HG03135 (cell line): ENCODE data around the gene MT1G.
"Not testable (repeated sequence)": the region's sequence is repeated elsewhere in the genome, so short reads cannot be mapped to it uniquely, and the experiment has no call there.

ENCODE experiments used
- ATAC-seq: cut with Tn5 transposase; IDR thresholded peaks from one replicate; pipeline ENCODE4 v1.9.1; 2021; ENCODE audit warnings: mild to moderate bottlenecking, moderate library complexity; ENCODE audit not compliant: unreplicated experiment

The MT1G gene

DNA sequence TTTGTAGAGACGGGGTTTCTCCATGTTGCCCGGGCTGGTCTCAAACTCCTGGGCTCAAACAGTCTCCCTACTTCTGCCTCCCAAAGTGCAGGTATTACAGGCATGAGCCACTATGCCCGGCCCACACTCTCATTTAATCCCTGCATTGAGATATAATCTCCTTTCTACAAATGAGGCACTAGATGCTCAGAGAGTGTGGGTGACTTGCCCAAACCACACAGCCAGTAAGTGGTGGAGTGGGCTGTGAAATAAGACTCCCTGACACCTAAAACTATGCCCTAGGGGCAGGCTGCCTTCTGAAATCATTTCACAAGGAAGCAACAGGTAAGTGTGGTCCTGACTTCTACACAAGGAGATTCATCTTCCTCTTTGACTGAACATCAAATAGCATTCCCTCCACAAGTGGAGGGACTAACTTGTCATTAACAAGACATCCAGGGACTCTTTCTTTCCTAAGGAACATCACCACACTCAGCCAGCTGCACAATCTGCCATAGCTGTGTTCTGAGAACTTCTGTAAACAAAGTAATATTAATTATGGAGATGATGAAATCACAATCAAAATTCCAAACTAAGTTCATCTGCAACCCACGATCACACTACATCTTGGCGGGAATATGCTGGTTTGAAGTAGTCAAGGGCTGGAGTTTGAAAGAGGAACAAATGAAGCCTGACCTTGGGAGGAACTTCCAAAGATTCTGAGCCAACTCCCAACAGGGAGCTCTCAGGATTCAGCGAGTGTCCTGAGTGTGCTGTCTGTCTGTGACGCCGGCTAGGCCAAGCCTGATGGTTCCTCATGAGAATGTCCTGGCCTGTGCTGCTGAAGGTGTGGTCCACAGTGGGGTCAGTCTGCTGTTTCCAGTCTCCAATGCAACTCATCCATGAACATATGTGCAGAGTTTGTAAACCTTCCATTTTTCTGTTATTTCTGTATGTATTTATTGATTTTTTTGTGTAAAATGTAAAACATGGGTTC is 2.3 kb downstream of the MT1G start:
- not testable (repeated sequence) for ATAC-seq

DNA sequence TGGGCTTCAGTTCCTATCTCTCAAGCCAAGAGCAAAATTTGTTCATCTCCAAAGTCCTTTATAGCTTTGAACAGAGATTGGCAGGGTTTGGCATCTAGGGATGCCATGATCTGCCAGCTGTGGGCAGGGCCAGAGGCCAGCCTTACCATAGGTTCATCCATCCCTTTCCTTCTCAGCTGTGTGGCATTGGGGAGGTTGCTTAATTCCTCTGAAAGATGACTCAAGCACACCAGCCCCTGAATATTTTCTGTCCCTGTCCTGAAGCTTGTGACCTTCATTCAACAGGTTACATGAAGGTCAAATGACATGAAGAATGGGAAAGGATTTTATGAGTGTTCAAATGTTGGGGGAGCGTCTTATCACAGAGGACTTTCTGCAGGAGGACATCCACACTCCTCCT is 3.4 kb downstream of the MT1G start:
- no peak for ATAC-seq

DNA sequence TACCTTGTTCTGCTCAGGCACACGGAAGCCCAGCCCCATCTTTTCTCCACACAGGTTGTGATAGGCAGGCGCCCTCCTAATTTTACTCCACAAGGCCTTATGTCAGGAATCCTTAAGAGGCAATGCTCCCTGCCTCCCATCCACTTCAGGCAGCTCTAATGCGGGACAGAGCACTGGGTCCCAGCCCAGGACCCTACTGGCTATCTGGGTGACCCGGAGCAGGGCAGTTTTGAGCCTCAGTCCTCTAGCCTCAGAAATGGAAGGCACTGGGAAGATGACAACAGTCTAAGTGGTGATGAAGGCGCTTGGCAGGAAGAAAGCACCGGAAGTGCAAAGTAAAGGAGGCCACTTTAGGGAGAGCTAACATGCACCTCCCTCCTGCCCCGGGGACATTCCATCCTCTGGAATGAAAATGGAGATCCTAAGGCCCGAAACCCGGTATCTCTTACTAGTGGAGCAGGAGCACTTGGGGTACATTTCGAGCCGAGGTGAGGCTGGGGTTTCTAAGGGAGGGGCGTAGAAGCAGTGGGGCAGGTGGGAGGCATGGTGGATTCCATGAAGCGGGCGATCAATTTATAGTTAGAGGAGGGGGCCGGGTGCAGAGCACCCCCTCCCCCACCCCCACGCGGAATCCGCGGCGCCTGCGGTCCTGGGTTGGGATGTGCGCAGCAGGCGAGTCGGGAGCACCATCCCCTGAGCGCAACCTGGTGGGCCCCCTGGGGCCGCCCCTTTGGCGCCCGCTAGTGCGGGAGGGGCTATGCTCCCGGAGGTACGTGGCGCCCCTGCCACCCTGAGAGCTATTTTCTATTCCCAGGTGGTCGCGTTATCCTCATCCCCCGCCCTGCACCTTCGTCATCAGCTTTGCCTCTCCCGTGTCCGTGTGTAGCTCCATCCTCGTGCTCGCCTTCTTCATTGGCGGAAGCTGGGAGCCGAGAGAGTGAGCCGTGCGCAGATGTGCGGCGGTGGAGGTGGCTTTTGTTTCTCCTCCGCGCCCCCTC is 5.2 kb downstream of the MT1G start:
- ATAC-seq = no peak

DNA sequence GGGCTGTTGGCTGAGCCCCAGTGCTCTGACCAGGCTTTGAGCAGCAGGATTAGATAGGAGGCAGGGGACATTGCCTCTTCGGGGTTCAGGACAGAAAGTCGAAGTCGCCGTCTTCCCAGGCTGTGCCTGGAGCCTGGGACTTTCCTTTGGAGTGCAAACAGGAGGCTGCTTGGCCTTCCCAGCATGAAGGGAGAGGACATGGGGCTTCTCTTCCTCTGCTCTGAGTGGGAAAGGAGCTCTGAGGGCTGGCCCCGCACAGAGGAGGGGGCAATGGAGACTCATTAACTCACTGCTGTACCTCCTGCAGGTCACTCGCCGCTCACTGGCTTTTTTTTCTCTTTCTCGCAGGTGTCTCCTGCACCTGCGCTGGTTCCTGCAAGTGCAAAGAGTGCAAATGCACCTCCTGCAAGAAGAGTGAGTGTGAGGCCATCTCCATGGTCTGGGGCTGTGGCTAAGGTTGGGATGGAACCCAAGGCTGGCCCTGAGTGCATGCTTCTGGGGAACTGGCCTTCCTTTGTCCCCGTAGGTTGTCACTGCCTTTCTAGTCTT is 9.5 kb downstream of the MT1G start:
- ATAC-seq = no peak

DNA sequence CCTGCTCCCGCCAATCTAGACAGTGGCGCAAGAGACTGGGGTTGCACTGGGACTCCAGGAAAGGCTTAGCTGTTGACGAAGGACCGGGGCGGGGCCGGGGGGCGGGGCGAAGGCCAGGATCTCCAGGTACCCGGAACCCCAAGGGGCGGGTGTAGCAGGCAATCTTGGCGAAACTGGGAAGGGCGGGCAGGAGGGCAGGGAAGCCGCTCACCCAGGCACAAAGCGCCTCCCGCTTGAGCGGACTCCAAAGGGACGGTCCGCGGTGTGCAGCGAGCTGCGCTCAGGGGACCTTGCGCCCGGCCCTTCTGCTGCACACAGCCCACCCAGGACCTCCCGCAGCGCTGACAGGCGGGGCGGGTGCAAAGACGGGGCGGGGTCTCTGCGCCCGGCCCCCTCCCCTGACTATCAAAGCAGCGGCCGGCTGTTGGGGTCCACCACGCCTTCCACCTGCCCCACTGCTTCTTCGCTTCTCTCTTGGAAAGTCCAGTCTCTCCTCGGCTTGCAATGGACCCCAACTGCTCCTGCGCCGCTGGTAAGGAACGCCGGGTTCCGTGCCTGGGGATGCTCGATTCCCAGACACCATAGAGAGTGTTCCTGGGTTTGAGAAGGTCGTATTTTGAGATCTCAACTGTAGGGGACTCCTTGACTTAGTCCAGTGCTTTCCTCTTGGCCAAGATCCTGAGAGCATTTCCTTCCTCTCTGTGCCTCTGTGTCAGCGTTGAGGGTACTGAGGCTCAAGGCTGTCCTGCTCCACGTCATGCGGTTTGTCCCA is 10.1 kb downstream of the MT1G start, which contains the start of gene MT1F:
Gene MT1F (plus strand): TSS at position 405 of the 772 bp plus-strand sequence. CDS start 100 bp downstream, at position 505.
- ATAC-seq = no peak

DNA sequence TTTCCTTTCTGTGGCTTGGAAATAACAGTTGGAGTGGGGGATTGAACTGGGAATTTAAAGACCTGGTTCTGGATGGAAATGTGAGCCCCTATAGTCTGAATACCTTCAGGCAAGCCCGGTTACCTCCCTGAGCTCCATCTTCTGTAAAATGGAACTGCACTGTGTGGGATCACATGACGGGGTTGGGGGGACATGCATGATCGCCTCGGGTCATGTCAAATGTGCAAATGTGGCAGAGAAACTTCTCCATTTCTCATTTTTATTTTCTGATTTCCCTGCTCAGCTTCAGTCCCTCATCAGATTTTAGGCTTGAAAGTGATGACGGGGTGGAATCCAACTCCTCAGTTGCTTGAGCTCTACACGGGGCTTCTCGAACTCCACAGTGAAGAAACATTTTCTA is 14.6 kb downstream of the MT1G start:
- ATAC-seq = no peak

DNA sequence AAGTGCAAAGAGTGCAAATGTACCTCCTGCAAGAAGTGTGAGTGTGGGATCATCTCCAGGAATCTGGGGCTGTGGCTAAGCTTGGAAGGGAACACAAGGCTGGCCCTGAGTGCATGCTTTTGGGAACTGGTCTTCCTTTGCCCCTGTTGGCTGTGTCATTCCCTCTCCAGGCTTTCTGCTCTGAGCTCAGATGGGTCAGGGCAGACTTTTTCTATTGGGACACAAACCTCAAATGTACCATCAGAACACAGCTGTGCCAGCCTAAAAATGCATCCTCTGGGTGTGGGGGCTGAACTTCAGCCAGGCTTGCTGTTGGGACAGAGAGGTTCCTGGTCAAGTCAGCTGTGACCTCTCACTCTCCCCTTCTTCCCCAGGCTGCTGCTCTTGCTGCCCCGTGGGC is 15.3 kb downstream of the MT1G start:
- no peak for ATAC-seq

DNA sequence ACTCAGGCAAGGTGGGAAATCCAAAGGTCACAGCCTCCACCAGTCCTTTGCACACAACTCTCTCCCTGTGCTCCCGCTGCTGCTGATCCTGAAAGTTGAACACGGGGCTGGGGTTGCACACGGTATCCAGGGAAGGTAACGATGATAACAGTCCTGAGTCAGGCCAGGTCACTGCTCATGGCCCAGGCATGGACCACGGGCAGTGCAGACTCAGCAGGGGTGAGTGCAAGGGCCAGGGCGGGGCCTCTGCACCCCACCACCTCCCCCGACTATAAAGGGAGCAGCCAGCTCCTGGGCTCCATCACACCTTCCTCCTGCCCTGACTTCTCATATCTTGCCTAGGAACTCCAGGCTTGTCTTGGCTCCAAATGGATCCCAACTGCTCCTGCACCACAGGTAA is 16.3 kb downstream of the MT1G start, which contains the start of gene MT1B:
Gene MT1B (plus strand): TSS at position 301 of the 400 bp plus-strand sequence. CDS start 68 bp downstream, at position 369.
- ATAC-seq = no peak

DNA sequence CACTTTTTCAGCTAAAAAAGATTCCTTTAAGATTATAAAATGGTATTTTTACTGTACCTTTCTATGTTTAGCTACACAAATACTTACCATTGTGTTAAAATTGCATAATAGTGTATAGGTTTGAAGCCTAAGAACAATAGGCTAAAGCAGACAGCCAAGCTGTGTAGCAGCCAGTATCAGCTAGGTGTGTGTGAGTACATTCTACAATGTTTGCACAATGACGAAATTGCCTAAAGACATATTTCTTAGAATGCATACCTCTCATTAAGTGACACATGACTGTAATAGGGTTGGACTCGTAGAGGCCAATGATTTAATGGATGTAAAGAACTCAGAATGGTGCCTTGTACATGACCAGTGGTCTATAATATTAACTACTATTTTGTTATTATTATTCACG is 18.0 kb downstream of the MT1G start:
- ATAC-seq = no peak

DNA sequence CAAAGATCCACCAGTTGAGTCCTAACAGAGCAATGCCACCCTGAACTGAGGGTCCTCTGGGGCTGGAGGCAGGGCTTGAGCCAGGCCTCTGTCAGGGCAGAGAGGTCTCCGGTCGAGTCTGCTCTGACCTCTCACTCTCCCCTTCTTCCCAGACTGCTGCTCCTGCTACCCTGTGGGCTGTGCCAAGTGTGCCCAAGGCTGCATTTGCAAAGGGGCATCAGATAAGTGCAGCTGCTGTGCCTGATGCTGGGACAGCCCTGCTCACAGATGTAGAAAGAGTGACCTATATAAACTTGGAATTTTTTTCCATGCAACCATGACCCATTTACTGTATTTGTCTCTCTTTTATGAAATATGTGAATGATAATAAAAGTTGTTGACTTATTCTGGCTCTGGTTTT is 18.6 kb downstream of the MT1G start:
- no peak for ATAC-seq

DNA sequence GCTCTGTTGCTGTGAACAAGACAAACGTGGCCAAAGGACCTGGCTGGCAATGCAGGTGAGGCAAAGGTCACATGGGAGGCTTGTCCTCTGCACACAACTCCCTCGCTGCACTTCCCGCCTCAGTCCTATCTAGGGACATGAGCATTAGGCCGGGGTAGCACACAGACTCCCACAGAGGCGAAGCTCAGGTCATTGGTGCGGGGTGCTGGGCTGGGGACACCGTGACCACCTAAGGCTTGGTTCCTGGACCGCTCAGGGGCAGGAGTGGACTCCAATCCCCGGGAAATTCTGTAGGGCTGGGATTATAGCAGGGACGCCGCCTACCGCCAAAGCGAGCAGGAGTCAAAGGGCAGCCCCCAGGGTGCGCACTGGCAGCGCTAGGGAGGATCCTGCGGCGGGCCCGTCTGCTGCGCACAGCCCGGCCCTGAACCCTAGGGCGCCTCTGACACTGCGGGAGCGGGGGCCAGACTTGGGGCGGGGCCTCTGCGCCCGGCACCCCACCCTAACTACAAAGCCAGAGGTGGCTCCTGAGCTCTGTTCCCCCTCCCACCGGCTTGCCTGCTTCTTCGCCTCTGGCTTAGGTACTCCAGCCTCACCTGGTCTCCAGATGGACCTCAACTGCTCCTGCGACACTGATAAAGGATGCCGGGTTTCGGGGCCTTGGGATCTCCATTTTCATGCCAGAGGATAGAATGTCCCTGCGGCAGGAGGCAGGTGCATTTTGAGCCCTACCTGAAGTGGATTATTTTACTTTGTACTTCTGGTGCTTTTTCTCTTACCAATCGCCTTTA is 20.0 kb downstream of the MT1G start:
- ATAC-seq = no peak

DNA sequence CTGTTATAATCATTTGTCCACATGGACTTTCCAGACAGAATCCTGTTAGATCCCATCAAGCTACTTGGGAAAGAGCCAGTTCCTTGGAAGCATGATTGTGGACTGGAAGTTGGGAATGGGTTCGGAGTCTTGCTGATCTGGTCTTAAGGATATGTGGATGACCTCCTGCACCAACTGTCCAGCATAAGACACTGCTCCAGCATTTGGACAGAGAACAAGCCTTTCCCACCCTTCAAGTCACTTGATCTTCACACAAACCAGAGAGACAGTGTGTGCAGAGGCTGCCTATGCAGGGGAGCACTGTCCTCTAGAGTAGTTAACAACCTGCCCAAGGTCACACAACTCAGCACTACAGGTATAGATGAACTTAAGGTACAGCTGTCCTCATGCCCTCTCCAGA is 22.0 kb downstream of the MT1G start:
- no peak for ATAC-seq

DNA sequence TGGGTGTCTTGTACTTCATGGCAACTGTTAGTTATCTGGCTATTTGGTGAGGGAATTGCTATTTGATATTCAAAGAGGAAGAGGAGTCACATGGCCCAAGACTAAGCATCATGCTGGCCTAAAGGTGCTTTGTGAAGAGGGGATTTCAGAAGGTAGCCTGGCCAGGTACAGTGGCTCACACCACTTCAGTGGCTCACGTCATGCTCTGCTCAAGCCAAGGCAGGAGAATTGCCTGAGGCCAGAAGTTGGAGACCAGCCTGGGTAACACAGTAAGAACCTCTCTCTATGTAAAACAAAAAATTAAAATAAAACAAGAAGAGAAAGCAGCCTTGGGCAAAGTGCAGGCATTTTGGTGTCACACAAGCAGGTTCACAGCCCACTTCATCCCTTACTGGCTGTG is 22.6 kb downstream of the MT1G start:
- no peak for ATAC-seq

DNA sequence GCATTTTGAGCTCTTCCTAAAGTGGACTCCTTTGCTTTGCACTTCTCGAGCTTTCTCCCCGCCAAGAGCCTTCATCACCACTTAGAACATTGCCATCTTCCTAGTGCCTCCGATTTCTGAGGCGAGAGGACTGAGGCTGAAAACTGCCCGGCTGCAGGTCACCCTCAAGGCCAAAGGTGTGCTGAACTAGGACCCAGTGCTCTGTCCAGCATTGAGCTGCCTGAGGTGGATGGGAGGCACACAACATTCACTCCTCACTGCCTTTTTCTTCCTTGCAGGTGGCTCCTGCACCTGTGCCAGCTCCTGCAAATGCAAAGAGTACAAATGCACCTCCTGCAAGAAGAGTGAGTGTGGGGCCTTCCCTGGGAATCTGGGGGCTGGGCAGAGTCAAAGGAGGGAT is 24.0 kb downstream of the MT1G start:
- no peak for ATAC-seq

DNA sequence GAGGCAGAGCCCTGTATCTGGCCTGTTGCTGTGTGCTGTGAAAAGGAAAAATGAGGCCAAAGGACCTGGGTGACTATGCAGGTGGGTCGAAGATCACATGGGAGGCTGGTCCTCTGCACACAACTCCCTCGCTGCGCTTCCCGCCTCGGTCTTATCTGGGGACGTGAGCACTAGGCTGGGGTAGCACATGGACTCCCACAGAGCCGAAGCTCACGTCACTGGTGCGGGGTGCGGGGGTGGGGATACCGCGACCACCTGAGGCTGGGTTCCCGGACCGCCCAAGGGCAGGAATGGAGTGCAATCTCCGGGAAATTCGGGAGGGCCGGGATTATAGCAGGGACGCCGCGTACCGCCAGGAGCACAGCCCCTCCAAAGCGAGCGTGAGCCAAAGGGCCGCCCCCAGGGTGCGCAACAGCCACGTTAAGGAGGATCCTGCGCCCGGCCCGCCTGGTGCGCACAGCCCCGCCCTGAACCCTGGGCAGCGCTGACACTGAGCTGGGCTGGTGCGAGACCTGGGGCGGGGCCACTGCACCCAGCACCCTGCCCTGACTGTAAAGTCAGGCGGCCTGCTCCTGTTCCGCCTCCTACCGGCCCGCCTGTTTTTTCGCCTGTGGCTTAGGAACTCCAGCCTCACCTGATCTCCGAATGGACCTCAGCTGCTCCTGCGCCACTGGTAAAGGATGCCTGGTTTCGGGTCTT is 24.6 kb downstream of the MT1G start:
- ATAC-seq = no peak

DNA sequence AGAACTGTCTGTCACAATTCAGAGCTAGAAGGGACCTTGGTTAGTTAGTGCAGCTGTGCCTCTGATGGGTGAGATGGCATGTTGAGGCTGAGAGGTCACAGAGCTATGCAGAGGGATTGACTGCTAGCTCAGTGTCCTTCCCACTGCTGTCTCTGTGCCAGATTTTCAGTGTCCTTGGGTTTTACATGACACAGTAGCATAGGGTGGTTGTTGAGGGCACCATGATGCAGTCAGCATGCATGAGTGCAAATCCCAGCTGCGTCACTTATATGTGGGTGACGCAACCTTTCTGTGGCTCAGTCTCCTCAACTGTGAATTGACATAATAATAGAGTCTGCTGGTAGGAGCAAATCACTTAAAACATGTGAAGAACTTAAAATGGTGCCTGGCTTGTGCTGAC is 26.7 kb downstream of the MT1G start:
- ATAC-seq = no peak

DNA sequence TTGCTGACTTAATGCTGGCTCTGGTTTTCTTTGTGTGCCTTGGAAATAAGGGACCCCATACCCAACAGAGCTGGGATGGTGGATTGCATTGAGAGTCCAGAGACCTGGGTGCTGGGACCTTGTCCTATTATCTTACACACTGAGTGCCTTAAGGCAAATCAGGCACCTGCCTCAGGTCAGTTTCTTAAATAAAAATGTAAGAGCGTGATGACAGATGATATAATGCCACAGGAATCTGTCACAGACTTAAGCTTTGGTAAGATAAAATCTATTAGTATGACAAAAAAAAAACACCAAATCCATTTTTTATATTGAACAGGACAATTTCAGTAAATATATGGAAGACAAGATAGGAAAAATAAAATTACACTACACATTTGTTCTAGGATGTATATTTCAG is 27.8 kb downstream of the MT1G start:
- ATAC-seq = no peak

DNA sequence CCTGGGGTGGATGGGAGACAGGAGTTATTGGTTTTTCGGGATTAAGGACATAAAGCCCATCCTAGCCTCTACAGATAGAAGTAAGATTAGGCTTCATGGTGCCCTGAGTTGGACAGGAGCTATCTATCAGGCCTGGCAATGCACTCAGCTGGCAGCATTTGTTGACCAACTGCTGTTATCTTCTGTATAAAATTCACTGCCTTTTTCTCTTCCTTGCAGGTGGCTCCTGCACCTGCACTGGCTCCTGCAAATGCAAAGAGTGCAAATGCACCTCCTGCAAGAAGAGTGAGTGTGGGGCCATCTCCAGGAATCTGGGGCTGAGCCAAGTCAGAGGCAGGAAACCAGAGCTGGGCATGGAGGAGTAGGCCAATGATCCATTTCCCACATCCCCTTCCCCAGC is 28.8 kb downstream of the MT1G start:
- ATAC-seq = no peak
